ENCODE results near the gene B4GALT5.
"Not testable (repeated sequence)": the region's sequence is repeated elsewhere in the genome, so short reads cannot be mapped to it uniquely, and the experiment has no call there.

The B4GALT5 gene

GRCh38 chr20:49624317-49624716 lies 89.4 kb downstream of the B4GALT5 start:
- DNase-seq, result no peak

- DNase-seq, result no peak
These were observed 91.4 kb downstream of the B4GALT5 start for GRCh38 chr20:49622243-49622642.

- no peak for DNase-seq
These were observed 93.1 kb downstream of the B4GALT5 start for GRCh38 chr20:49620364-49621240.

GRCh38 chr20:49619113-49620048 lies 94.3 kb downstream of the B4GALT5 start:
- no peak for DNase-seq

- DNase-seq, result no peak
These were observed 95.4 kb downstream of the B4GALT5 start for GRCh38 chr20:49618289-49618688.

- DNase-seq, result not testable (repeated sequence)
These were observed 96.3 kb downstream of the B4GALT5 start for GRCh38 chr20:49617394-49617793.

GRCh38 chr20:49616154-49617007 lies 97.3 kb downstream of the B4GALT5 start:
- DNase-seq, result no peak

GRCh38 chr20:49615401-49616153 lies 98.1 kb downstream of the B4GALT5 start:
- no peak for DNase-seq

GRCh38 chr20:49615051-49615400 lies 98.7 kb downstream of the B4GALT5 start:
- DNase-seq, result not testable (repeated sequence)

- no peak for DNase-seq
These were observed 99.2 kb downstream of the B4GALT5 start for GRCh38 chr20:49614338-49615050.

- DNase-seq, result no peak
These were observed 101.4 kb downstream of the B4GALT5 start for GRCh38 chr20:49612127-49612738.

- not testable (repeated sequence) for DNase-seq
These were observed 102.0 kb downstream of the B4GALT5 start for GRCh38 chr20:49611539-49612126.

- no peak for DNase-seq
These were observed 102.8 kb downstream of the B4GALT5 start for GRCh38 chr20:49610691-49611538.

GRCh38 chr20:49608752-49609670 lies 104.7 kb downstream of the B4GALT5 start:
- DNase-seq, result no peak

GRCh38 chr20:49607568-49607967 lies 106.1 kb downstream of the B4GALT5 start:
- DNase-seq, result no peak

GRCh38 chr20:49603209-49603627 lies 110.5 kb downstream of the B4GALT5 start:
- no peak for DNase-seq

GRCh38 chr20:49602345-49603208 lies 111.1 kb downstream of the B4GALT5 start:
- DNase-seq, result no peak

Data from NCI-H1436 treated with DMSO at 0.1 percent for 48 hours (cell line).